Renal pelvis (tissue), 4 donors: ENCODE measurements around the gene WDFY2. TPM values are rescaled to one million over a fixed set of nuclear protein-coding genes. Genes with fewer than 3 reads are reported as not detected.

Experiments
- DNase-seq: peaks from one replicate; pipeline ENCODE4 v3.0.0-alpha.2; 2013
- polyA plus RNA-seq, 3 donors: library from polyadenylated mRNA; unstranded; fragments of 120-200 nt; gene quantifications; one replicate each; pipeline ENCODE4 v1.2.1, GENCODE V29; 2013; ENCODE audit not compliant: insufficient read length in 3 of 3

The WDFY2 gene
- polyA plus RNA-seq, 3 donors: 10.4 to 21.0 (median 20.1) TPM

DNA sequence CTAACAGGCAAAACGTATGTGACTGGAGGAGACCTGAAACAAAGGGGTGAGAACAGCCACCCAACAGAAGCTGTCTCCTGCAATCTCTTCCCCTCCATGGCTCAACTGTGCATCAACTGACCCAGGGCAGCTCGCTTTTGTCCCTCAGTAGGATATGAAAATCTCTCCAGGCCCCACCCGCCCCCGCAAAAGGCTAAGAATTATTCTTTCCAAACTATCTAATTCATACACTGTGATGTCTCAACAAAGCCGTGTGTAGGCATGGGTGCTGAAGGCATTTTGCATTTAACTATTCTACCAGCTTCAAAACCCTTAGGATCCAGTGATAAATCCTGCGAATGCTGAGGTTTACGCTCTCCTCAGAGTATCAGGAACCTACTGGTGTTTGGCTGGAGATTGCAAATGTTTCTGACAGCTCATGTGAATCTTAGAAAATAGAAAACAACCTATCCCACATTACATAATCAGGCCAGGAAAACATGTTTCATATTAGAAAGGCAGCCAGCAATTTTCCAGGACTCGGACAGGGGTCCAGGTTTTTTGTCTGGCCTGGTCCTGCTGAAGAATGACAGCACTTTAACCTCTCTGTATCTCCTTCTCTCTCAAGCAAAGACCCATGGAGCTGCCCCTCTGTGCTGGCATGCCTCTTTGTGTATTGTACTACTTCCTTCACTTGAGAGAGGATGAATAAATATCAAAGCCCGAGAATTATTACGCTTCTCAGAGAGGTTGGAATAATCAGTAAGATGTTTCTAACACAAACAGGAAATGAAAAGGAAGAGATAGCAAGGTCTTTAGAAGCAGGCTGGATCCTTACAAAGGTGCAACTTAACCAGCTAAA lies 202.4 kb downstream of the WDFY2 start:
- DNase-seq: no peak

DNA sequence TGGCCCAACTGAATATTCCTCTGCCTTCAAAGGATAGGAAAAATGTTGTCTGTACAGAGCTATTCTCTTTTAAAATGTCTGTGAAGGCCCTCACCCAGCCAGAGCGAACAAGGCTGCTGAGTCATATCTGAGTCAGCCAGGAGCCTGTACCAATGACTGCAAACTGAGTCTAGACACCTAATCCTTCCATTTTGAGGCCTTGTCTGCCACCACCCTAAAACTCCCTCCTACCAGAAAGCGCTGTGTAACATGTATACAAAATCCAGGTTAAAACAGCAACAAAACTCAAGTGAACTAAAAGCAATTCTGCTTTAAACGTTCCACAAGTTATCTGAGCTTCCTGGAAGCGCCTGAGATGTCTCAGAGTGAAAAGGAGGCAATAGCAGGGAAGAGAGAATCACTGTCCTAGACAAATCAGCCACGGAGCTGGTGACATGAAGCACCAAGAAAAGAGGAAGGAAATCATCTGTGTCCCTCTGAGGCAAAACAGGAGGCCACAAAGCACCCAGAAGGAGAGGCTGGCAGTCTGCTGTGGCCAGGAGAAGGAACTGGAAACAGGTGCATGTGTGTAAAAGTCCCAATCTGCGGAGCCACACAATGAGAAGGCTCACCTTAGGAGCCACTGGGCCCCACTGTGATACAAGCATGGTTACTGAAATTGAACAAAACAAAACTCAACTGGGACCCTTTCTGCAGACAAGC lies 209.5 kb downstream of the WDFY2 start:
- no peak for DNase-seq

GRCh38 chr13:51794964-51795363 lies 210.7 kb downstream of the WDFY2 start:
- no peak for DNase-seq

DNA sequence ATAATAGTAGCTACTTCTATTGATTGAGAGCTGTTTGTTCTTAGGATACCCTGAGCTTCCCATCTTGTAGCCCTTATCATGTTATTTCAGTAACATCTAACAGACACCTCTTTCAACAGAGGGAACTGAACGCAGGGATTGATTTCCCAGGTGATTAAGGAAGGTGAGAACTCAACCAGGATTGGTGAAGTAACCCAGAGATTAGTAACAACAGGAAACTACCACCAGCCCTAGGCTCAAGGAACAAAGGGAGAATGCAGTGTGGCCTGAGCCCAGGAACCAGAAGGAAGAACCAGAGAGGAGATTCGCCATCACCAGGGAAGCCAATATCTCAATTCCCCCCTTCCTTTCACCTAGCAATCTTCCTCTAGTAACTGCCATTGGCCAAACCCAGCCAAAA lies 211.2 kb downstream of the WDFY2 start:
- DNase-seq: no peak

DNA sequence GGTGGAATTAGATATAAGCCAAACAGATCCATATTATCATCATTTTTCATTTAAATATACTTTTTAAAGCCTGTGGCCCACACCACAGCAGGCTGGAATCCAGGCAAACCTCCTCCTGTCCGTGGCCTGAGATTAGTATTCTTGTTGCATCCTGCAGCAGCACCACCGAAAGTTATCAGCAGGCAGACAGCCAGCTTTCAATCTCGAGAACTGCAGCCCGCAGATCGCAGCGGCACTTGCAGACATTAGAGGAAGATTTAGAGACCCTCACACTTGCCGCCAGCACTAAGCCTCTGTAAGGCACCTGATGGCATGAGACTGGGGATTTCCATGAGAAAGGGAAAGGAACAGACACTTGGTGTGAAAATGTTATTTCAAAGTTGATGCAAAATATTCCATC lies 212.3 kb downstream of the WDFY2 start:
- DNase-seq: no peak

- DNase-seq: peak; percentile 78
Observed at GRCh38 chr13:51797664-51798488, 213.6 kb downstream of the WDFY2 start.

DNA sequence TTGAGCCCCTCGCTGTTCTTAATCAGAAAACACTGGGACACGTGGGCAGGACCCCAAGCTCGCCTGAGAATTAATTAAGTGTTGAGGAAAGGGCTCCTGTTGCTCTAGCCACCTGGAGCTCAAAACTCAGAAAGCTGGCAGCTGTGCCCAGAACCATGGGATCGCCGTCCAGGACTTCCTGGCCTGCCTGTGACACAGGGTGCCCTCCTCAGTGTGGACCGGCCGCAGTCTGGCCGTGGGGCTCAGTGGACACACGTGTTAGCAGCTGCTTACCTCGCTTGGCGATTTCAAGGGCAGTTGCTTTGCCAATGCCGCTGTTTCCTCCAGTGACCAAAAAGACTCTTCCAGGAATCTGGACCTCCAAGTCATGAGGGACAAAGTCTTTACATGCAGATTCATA lies 215.0 kb downstream of the WDFY2 start:
- DNase-seq: no peak

- no peak for DNase-seq
Observed at GRCh38 chr13:51800486-51800885, 216.2 kb downstream of the WDFY2 start.

DNA sequence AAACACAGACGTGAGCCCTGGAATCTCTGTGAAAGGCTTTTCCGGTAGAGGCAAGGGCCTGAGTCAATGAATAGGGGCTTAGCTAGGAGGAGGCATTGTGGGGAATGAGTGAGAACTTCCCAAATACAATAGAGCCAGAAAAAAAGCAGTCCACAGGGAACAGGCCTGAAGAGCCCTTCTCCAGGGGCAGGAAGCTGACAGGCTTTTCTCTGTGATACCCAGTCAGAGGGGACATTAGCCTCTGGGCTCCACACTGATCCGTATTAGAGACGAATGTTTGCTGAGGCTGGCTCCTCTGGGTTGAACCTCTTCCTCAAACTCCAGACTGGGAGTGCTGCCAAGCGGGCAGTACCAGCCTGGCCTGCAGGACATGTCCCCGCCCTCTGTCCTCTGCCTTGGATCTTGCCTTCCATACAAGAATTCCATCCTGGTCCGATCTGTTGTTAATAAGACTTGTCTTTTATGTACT lies 217.4 kb downstream of the WDFY2 start:
- DNase-seq: no peak

DNA sequence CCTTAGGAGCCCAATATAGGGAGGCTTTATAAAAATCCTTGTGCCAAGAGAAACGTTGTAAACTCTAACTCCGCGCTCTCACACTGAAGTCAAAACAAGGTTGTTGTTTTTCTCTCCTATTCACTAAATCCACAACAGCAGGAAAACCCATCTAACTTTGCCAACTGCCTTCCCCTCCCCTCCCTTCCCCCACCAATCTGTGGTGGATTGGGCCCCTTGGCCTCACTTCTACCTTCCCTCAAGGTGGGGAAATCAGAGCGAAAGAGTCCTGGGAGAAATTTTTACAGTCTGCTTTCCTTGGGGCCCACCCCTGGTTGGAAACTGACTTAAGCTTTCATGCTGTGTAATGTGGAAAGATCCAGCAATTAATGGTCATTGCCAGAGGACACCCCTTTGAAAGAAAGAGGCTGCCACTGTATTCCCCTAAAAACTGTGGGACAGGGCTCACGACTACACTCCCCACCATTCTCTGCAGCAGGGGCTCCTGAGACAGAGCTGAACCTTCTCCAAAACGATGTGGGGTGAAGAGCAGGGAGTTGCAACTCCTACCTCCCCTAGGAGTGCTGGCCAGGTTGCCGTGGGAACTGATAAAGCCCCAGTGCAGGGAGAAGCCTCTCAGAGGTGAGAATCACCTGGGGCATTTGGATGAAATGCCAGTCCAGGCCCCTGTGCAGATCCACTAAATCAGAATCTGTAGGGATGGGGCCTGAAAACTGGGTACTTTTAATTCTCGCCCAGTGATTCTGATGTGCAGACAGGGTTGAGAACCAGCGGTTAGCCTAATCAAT lies 218.6 kb downstream of the WDFY2 start:
- no peak for DNase-seq

- DNase-seq: peak; percentile 85
Observed at GRCh38 chr13:51803422-51804294, 219.4 kb downstream of the WDFY2 start, which contains the start of gene DHRS12. Gene DHRS12 (minus strand): TSS chr13:51804163. CDS start chr13:51799659, 4,504 bp downstream.

- DNase-seq: no peak
Observed at GRCh38 chr13:51804295-51805172, 220.3 kb downstream of the WDFY2 start.

DNA sequence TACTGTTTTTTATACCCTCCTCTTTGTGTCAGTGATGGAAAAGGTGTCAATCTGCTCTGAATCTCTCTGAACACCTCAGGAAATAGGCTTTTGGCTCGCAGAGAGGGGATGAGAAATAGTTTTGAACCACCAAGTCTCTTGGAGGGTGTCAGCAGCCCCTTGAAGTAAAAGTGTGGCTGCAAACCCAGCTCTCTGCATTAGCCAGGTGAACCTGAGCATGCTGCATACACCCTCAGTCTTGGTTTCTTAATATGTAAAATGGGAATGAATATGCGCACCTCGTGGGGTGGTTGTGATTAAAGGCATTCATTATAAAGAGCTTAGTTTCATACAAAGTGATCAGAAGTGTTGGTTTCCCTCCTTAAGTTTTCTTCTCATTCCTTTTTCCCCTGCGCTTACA lies 221.1 kb downstream of the WDFY2 start:
- no peak for DNase-seq

DNA sequence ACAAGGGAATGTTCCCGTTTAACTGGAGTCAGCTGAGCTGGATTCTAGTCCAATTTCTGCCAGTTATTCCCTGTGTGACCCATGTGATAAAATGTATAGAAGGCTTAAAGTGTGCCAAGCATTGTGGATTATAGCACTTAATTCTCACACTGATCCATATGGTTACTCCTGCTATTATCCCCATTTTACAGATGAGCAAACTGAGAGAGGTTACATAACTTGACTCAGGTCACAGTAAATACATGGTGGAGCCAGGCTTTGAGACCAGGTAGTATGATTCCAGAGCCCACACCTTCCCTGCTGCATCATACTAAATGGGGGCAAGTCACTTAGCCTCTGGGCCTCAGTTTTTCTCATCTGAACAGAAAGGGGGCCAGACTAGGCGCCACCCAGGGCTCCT lies 221.7 kb downstream of the WDFY2 start:
- DNase-seq: no peak

GRCh38 chr13:51806566-51806965 lies 222.3 kb downstream of the WDFY2 start:
- no peak for DNase-seq

DNA sequence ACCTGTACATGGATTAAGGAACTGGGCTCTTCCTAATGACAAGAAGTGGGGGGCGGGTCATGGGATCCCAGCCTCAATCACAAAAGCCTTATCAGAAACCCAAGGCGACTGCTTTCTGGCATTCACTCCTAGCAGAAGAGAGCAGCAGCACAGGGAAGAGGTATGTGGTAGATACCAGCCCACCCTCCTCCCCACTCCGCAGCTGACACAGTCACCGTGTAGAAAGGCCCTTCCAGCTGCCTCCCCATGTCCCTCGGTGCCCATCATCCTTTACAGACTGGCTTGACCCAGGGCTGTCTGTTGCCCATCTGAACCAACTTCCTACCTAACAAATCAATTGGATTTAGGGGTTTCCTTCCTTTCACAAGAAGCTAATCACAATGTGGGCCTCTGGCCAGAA lies 222.8 kb downstream of the WDFY2 start:
- no peak for DNase-seq

GRCh38 chr13:51808811-51809210 lies 224.5 kb downstream of the WDFY2 start:
- DNase-seq: no peak

- no peak for DNase-seq
Observed at GRCh38 chr13:51811046-51811445, 226.8 kb downstream of the WDFY2 start.

DNA sequence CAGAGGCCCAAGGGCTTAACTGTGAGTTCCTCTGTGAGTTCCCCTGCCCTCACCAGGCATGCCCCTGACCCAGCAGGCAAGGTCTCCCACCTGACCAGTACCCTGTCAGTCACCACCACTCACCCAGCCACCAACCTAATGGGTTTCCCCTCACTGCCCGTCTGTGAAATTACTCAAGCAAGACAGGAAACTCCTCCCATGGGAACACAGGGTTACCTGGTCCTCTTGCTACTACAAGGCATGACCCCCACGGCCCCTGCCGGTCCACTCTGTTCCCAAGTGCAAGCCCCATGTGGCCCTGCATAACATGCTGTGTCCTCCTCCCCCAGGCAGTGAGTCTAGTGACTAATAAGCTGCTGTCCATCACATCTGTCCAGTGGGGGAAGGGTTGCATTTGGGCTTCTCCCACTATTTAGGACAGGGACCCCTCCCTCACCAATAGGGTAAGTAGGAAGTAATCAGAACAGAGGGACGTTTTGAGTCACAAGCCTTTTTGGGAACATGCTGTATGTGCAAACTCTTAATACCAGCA lies 227.7 kb downstream of the WDFY2 start:
- no peak for DNase-seq
